CD14-positive monocyte (primary cell): ENCODE results near the gene ACRV1. TPM values are rescaled to one million over a fixed set of nuclear protein-coding genes. Genes with fewer than 3 reads are reported as not detected.
A peak's percentile ranks its signal among the peaks of the same experiment; 100 is the strongest.

Experiments
- DNase-seq, 3 donors: peaks; one replicate each; pipeline ENCODE4 v3.0.0-alpha.2; 2011 to 2022
- H2AFZ ChIP-seq: 2 replicates; pipeline ENCODE4 v1.6.0; 2012; ENCODE audit warnings: mild to moderate bottlenecking, low read depth, low read length, inconsistent platforms; ENCODE audit not compliant: insufficient read depth, poor library complexity, severe bottlenecking
- H3K27ac ChIP-seq, 2 donors: 1 replicate in 1 of 2; 2 replicates in 1 of 2; pipeline ENCODE4 v1.5.1; 2012 to 2013; ENCODE audit warnings: low read length in 2 of 2, control low read depth in 1 of 2, inconsistent platforms in 1 of 2, low read depth in 1 of 2, mild to moderate bottlenecking in 1 of 2
- H3K27me3 ChIP-seq, 2 donors: one replicate each; pipeline versions ENCODE4 v1.6.0 to v1.6.1; 2011 to 2013; ENCODE audit warnings: low read length in 2 of 2; ENCODE audit not compliant: control insufficient read depth in 2 of 2, insufficient read depth in 2 of 2
- H3K36me3 ChIP-seq, 2 donors: replicated peaks in 1 of 2; 1 replicate in 1 of 2; 2 replicates in 1 of 2; pipeline versions ENCODE4 v1.5.1 to v1.6.1; 2012 to 2013; ENCODE audit warnings: low read length in 2 of 2, control low read depth in 1 of 2, inconsistent platforms in 1 of 2, mild to moderate bottlenecking in 1 of 2; ENCODE audit not compliant: insufficient read depth in 2 of 2, control insufficient read depth in 1 of 2
- H3K4me1 ChIP-seq, 2 donors: 1 replicate in 1 of 2; 2 replicates in 1 of 2; pipeline versions ENCODE4 v1.5.1 to v1.6.1; 2012 to 2013; ENCODE audit warnings: low read length in 2 of 2, control low read depth in 1 of 2, inconsistent platforms in 1 of 2, mild to moderate bottlenecking in 1 of 2, moderate library complexity in 1 of 2; ENCODE audit not compliant: insufficient read depth in 2 of 2, control insufficient read depth in 1 of 2
- H3K4me2 ChIP-seq: replicated peaks from 2 replicates; pipeline ENCODE3; 2012; ENCODE audit warnings: low read length, moderate library complexity, mild to moderate bottlenecking; ENCODE audit not compliant: poor library complexity, severe bottlenecking; ENCODE audit errors: extremely low read depth
- H3K4me3 ChIP-seq, 3 experiments: fragments of 200-600 bp in 1 of 3; sonication (generic) in 1 of 3; replicated peaks in 1 of 3; 1 replicate in 2 of 3; 2 replicates in 1 of 3; pipeline ENCODE4 v1.5.1; 2011 to 2013; ENCODE audit warnings: low read length in 3 of 3, mild to moderate bottlenecking in 3 of 3, control low read depth in 2 of 3, low read depth in 2 of 3, inconsistent platforms in 1 of 3, moderate library complexity in 1 of 3
- H3K79me2 ChIP-seq: 2 replicates; pipeline ENCODE4 v1.6.0; 2012; ENCODE audit warnings: mild to moderate bottlenecking, control low read depth, inconsistent platforms, low read length, moderate library complexity; ENCODE audit not compliant: insufficient read depth
- H3K9ac ChIP-seq: 2 replicates; pipeline ENCODE4 v1.6.0; 2017; ENCODE audit warnings: low read length, mild to moderate bottlenecking; ENCODE audit not compliant: insufficient read depth, poor library complexity, severe bottlenecking
- H3K9me3 ChIP-seq, 2 donors: replicated peaks in 1 of 2; 1 replicate in 1 of 2; 2 replicates in 1 of 2; pipeline versions ENCODE4 v1.5.1 to v1.6.1; 2012 to 2013; ENCODE audit warnings: low read length in 2 of 2, control low read depth in 1 of 2; ENCODE audit not compliant: control insufficient read depth in 1 of 2, insufficient read depth in 1 of 2
- H4K20me1 ChIP-seq: 2 replicates; pipeline ENCODE4 v1.6.0; 2012; ENCODE audit warnings: mild to moderate bottlenecking, low read length, control low read depth, moderate library complexity; ENCODE audit not compliant: insufficient read depth
- H3K27ac Mint-ChIP-seq, 7 donors: one replicate each; pipeline ENCODE4 v1.8.0; 2020; ENCODE audit warnings: mild to moderate bottlenecking in 7 of 7, mixed read lengths in 7 of 7, moderate library complexity in 6 of 7, inconsistent platforms in 2 of 7
- H3K27me3 Mint-ChIP-seq, 3 donors: one replicate each; pipeline ENCODE4 v1.8.0; 2021 to 2022; ENCODE audit warnings: low read depth in 3 of 3, mild to moderate bottlenecking in 3 of 3, mixed read lengths in 3 of 3, moderate library complexity in 3 of 3, inconsistent platforms in 1 of 3
- H3K36me3 Mint-ChIP-seq, 2 donors: one replicate each; pipeline ENCODE4 v1.8.0; 2020; ENCODE audit warnings: mixed read lengths in 2 of 2, inconsistent platforms in 1 of 2, mild to moderate bottlenecking in 1 of 2
- H3K4me1 Mint-ChIP-seq: one replicate; pipeline ENCODE4 v1.8.0; 2020; ENCODE audit warnings: mild to moderate bottlenecking, mixed read lengths
- H3K4me3 Mint-ChIP-seq, 2 donors: one replicate each; pipeline ENCODE4 v1.8.0; 2020; ENCODE audit warnings: mild to moderate bottlenecking in 2 of 2, mixed read lengths in 2 of 2, moderate library complexity in 1 of 2
- H3K9me3 Mint-ChIP-seq, 7 donors: one replicate each; pipeline ENCODE4 v1.8.0; 2020 to 2022; ENCODE audit warnings: mixed read lengths in 7 of 7, mild to moderate bottlenecking in 6 of 7, moderate library complexity in 6 of 7, inconsistent platforms in 2 of 7
- CTCF ChIP-seq: fragments of 200-600 bp; IDR thresholded peaks from one replicate; pipeline ENCODE4 v1.8.0; 2022; ENCODE audit warnings: antibody characterized with exemption, mild to moderate bottlenecking
- WGBS: methylation state at CpG from one replicate; pipeline ENCODE4 v1.1.5; 2013; ENCODE audit warnings: missing lambda C conversion rate; ENCODE audit not compliant: insufficient coverage; 5-methylcytosine and 5-hydroxymethylcytosine counted together
- intact Hi-C, 2 donors: fragments of 100-400 bp; cut with micrococcal nuclease; formaldehyde crosslinking; loops; one replicate each; pipeline versions ENCODE4 v1.15.0 to v1.15.1; 2023
- polyA plus RNA-seq, 3 donors: library from polyadenylated mRNA; depleted of rRNA in 1 of 3; unstranded in 2 of 3; stranded (reverse) in 1 of 3; fragments of 300-500 nt in 2 of 3; fragments of >200 nt in 1 of 3; fragmentation: Illumina TruSeq in 2 of 3; gene quantifications; 1 replicate in 2 of 3; 2 replicates in 1 of 3; pipeline ENCODE4 v1.2.3, GENCODE V29; 2012 to 2021

Gene ACRV1
- polyA plus RNA-seq, 3 donors: not detected

- Histone ChIP-seq H3K27ac (no peak overlapping the region), H3K27me3 (no peaks in the 10 kb centered on the region), H3K4me3 (no peak overlapping the region), H3K4me2 (no peak overlapping the region), H3K4me1 (no peaks in the 10 kb centered on the region), H4K20me1 (no peaks in the 10 kb centered on the region), H3K9ac (no peak overlapping the region), H3K9me3 (no peaks in the 10 kb centered on the region), H2AFZ (no peak overlapping the region), H3K79me2 (no peaks in the 10 kb centered on the region), H3K36me3 (peaks cover 3 to 23% of the 10 kb centered on the region in 2 donors)
- no peak for TF ChIP-seq CTCF
- Mint-ChIP-seq H3K4me1 (no peaks in the 10 kb centered on the region), H3K27ac (peak overlapping the region in 1 of 7 donors; percentile 59), H3K36me3 (peaks cover 18 to 23% of the 10 kb centered on the region in 2 donors), H3K27me3 (no peaks in the 10 kb centered on the region), H3K4me3 (no peak overlapping the region), H3K9me3 (no peaks in the 10 kb centered on the region)
- WGBS: no CpG with 5 or more reads among the region's 4 CpGs
- DNase-seq: no peak
- intact Hi-C loops: no loop called here
Observed at GRCh38 chr11:125679397-125679796, 1.2 kb downstream of the ACRV1 start.

GRCh38 chr11:125675196-125675595 lies 5.5 kb downstream of the ACRV1 start:
- Histone ChIP-seq H3K27me3 (no peaks in the 10 kb centered on the region), H3K9me3 (no peaks in the 10 kb centered on the region), H2AFZ (no peak overlapping the region), H3K4me3 (no peak overlapping the region), H3K36me3 (peaks cover 3 to 36% of the 10 kb centered on the region in 2 donors), H4K20me1 (no peaks in the 10 kb centered on the region), H3K4me2 (no peak overlapping the region), H3K9ac (no peak overlapping the region), H3K79me2 (no peaks in the 10 kb centered on the region), H3K27ac (no peak overlapping the region), H3K4me1 (no peaks in the 10 kb centered on the region)
- Mint-ChIP-seq H3K9me3 (no peaks in the 10 kb centered on the region), H3K4me3 (no peak overlapping the region), H3K27me3 (no peaks in the 10 kb centered on the region), H3K4me1 (no peaks in the 10 kb centered on the region), H3K36me3 (peaks cover 24 to 26% of the 10 kb centered on the region in 2 donors), H3K27ac (no peak overlapping the region)
- intact Hi-C loops: no loop called here
- WGBS: 100% methylated on average over 1 of the region's 2 CpGs
- DNase-seq: no peak
- no peak for TF ChIP-seq CTCF
